Right lobe of liver (tissue), 4 donors: ENCODE data around the gene KIR2DL4.
"Not testable (repeated sequence)": the region's sequence is repeated elsewhere in the genome, so short reads cannot be mapped to it uniquely, and the experiment has no call there.

Experiments
- CTCF ChIP-seq, 4 donors: fragments of 200-600 bp in 3 of 4; fragments of 450-650 bp in 1 of 4; IDR thresholded peaks; one replicate each; pipeline versions ENCODE4 v1.5.1 to v1.8.0; 2016 to 2022; ENCODE audit warnings: antibody characterized with exemption in 4 of 4, mild to moderate bottlenecking in 2 of 4
- POLR2A ChIP-seq: fragments of 450-650 bp; IDR thresholded peaks from one replicate; pipeline ENCODE4 v1.6.1; 2017; ENCODE audit warnings: antibody characterized with exemption, mild to moderate bottlenecking
- donor health status: DM: no; HTN: no; CAD: no.
- donor health status: DM: no; HTN: no; CAD: no.
- donor health status: DM: no; HTN: yes; CAD: no.

GRCh38 chr19:54814571-54814970, 11.2 kb downstream of the KIR2DL4 start:
- not testable (repeated sequence) for TF ChIP-seq CTCF (IDR thresholded peaks at IDR 0.05); POLR2A
